Breast epithelium (tissue), 3 donors: ENCODE measurements around the gene GNA12.

ENCODE experiments used
- CTCF ChIP-seq, 3 donors: fragments of 450-650 bp; IDR thresholded peaks; one replicate each; pipeline ENCODE4 v1.5.1; 2016 to 2017; ENCODE audit warnings: antibody characterized with exemption in 3 of 3, mild to moderate bottlenecking in 3 of 3, moderate library complexity in 3 of 3
- POLR2AphosphoS5 ChIP-seq, 3 donors: sonication (generic); formaldehyde crosslinking; IDR thresholded peaks; one replicate each; pipeline ENCODE4 v1.6.1; 2017; ENCODE audit warnings: antibody characterized with exemption in 3 of 3

GRCh38 chr7:2799253-2799652, 44.9 kb downstream of the GNA12 start:
- TF ChIP-seq CTCF (IDR thresholded peaks at IDR 0.05) (no peak), POLR2AphosphoS5 (IDR thresholded peaks at IDR 0.05) (no peak)
